HL-60 (cell line): ENCODE data around the gene FGF14.

Source experiments
- DNase-seq, 2 experiments: peaks; one replicate each; pipeline ENCODE4 v3.0.0-alpha.2; 2010 to 2020; ENCODE audit warnings: low read depth in 1 of 2, low spot score in 1 of 2
- H3K27ac ChIP-seq: fragments of 250-450 bp; sonication (Bioruptor Pico); replicated peaks from 2 replicates; pipeline ENCODE4 v1.5.1; 2020; ENCODE audit warnings: mild to moderate bottlenecking, moderate library complexity
- H3K27me3 ChIP-seq: fragments of 250-450 bp; sonication (Bioruptor Pico); 2 replicates; pipeline ENCODE4 v1.5.1; 2021; ENCODE audit warnings: mild to moderate bottlenecking, moderate library complexity; ENCODE audit not compliant: insufficient read depth, poor library complexity, severe bottlenecking
- H3K4me3 ChIP-seq: replicated peaks from 2 replicates; pipeline ENCODE4 v1.5.1; 2011; ENCODE audit warnings: mild to moderate bottlenecking, control low read depth, low read length; ENCODE audit not compliant: insufficient read depth
- GABPA ChIP-seq: IDR thresholded peaks from 2 replicates; pipeline ENCODE4 v1.6.1; 2012; ENCODE audit warnings: low read depth
- POLR2AphosphoS5 ChIP-seq: IDR thresholded peaks from 2 replicates; pipeline ENCODE4 v1.6.1; 2012; ENCODE audit warnings: low read depth
- SPI1 ChIP-seq: IDR thresholded peaks from 2 replicates; pipeline ENCODE4 v1.6.1; 2012; ENCODE audit warnings: low read depth, mild to moderate bottlenecking, borderline replicate concordance
- TF ChIP-seq, protein P1 (sequence below): IDR thresholded peaks from one replicate; pipeline ENCODE4 v1.5.1; 2011; ENCODE audit warnings: low read length, control low read depth, inconsistent platforms; ENCODE audit not compliant: insufficient read depth
- TF ChIP-seq, protein P2 (sequence below): IDR thresholded peaks from 2 replicates; pipeline ENCODE4 v1.6.1; 2012; ENCODE audit warnings: low read depth; ENCODE audit not compliant: insufficient replicate concordance

The FGF14 gene

GRCh38 chr13:102355251-102355650 is 46.6 kb downstream of the FGF14 start:
- no peak for TF ChIP-seq SPI1
- TF ChIP-seq, protein P1, sequence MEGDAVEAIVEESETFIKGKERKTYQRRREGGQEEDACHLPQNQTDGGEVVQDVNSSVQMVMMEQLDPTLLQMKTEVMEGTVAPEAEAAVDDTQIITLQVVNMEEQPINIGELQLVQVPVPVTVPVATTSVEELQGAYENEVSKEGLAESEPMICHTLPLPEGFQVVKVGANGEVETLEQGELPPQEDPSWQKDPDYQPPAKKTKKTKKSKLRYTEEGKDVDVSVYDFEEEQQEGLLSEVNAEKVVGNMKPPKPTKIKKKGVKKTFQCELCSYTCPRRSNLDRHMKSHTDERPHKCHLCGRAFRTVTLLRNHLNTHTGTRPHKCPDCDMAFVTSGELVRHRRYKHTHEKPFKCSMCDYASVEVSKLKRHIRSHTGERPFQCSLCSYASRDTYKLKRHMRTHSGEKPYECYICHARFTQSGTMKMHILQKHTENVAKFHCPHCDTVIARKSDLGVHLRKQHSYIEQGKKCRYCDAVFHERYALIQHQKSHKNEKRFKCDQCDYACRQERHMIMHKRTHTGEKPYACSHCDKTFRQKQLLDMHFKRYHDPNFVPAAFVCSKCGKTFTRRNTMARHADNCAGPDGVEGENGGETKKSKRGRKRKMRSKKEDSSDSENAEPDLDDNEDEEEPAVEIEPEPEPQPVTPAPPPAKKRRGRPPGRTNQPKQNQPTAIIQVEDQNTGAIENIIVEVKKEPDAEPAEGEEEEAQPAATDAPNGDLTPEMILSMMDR = no peak
- TF ChIP-seq GABPA = no peak
- TF ChIP-seq, protein P2, sequence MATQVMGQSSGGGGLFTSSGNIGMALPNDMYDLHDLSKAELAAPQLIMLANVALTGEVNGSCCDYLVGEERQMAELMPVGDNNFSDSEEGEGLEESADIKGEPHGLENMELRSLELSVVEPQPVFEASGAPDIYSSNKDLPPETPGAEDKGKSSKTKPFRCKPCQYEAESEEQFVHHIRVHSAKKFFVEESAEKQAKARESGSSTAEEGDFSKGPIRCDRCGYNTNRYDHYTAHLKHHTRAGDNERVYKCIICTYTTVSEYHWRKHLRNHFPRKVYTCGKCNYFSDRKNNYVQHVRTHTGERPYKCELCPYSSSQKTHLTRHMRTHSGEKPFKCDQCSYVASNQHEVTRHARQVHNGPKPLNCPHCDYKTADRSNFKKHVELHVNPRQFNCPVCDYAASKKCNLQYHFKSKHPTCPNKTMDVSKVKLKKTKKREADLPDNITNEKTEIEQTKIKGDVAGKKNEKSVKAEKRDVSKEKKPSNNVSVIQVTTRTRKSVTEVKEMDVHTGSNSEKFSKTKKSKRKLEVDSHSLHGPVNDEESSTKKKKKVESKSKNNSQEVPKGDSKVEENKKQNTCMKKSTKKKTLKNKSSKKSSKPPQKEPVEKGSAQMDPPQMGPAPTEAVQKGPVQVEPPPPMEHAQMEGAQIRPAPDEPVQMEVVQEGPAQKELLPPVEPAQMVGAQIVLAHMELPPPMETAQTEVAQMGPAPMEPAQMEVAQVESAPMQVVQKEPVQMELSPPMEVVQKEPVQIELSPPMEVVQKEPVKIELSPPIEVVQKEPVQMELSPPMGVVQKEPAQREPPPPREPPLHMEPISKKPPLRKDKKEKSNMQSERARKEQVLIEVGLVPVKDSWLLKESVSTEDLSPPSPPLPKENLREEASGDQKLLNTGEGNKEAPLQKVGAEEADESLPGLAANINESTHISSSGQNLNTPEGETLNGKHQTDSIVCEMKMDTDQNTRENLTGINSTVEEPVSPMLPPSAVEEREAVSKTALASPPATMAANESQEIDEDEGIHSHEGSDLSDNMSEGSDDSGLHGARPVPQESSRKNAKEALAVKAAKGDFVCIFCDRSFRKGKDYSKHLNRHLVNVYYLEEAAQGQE = no peak
- H3K4me3 ChIP-seq = no peak overlapping the region
- DNase-seq = no peak
- no peaks in the 10 kb centered on the region for H3K27me3 ChIP-seq
- H3K27ac ChIP-seq = no peak overlapping the region

- no peak overlapping the region for H3K27ac ChIP-seq
Observed at GRCh38 chr13:102354011-102354410, 47.8 kb downstream of the FGF14 start.

DNA sequence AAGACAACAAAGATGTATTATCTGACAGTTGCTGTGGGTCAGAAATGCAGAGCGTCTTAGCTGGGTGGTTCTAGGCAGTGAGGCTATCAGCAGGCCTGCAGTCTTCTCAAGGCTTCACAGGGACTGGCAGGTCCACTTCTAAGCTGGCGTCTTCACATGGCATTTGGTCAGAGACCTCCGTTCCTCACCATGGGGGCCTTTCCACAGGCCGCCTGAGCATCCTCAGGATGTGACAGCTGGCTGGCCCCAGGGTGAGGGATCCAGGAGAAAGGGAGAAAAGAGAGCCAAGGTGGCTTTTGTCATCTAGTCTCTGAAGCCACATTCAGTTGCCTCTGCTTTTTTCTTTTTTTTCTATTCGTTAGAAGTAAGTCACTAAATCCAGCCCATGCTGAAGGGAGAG is 50.3 kb downstream of the FGF14 start:
- no peak for TF ChIP-seq POLR2AphosphoS5
- TF ChIP-seq GABPA = no peak
- TF ChIP-seq SPI1 = no peak
- TF ChIP-seq, protein P1 = no peak

More at GRCh38 chr13:102354011-102354410, 47.8 kb downstream of the FGF14 start:
- DNase-seq = no peak
- H3K4me3 ChIP-seq = no peak overlapping the region
- no peak for TF ChIP-seq POLR2AphosphoS5
- TF ChIP-seq, protein P2 = no peak
- TF ChIP-seq, protein P1 = no peak
- TF ChIP-seq SPI1 = no peak
- TF ChIP-seq GABPA = no peak
- no peaks in the 10 kb centered on the region for H3K27me3 ChIP-seq

GRCh38 chr13:102347490-102347889 is 54.4 kb downstream of the FGF14 start:
- no peak overlapping the region for H3K27ac ChIP-seq
- TF ChIP-seq, protein P2 = no peak
- TF ChIP-seq, protein P1 = no peak
- no peak for TF ChIP-seq SPI1
- no peak for TF ChIP-seq GABPA
- no peak for TF ChIP-seq POLR2AphosphoS5

More for the DNA sequence above, 50.3 kb downstream of the FGF14 start:
- no peak for DNase-seq
- Histone ChIP-seq H3K4me3 (no peak overlapping the region), H3K27me3 (no peaks in the 10 kb centered on the region), H3K27ac (no peak overlapping the region)

More at GRCh38 chr13:102347490-102347889, 54.4 kb downstream of the FGF14 start:
- no peak for DNase-seq
- no peak overlapping the region for H3K4me3 ChIP-seq
- peaks cover 2% of the 10 kb centered on the region for H3K27me3 ChIP-seq
